Measurements from ENCODE around the gene COG1.

GRCh38 chr17:73187203-73187769 lies 5.6 kb upstream of the COG1 start:
- TF ChIP-seq CTCF (IDR thresholded peaks at IDR 0.05) (no peak), TCF7L2 (IDR thresholded peaks at IDR 0.05; ENCODE audit: low read depth, low read length) (no peak)

All from Panc1 (cell line).